ENCODE results near the gene KRTAP12-2.

DNA sequence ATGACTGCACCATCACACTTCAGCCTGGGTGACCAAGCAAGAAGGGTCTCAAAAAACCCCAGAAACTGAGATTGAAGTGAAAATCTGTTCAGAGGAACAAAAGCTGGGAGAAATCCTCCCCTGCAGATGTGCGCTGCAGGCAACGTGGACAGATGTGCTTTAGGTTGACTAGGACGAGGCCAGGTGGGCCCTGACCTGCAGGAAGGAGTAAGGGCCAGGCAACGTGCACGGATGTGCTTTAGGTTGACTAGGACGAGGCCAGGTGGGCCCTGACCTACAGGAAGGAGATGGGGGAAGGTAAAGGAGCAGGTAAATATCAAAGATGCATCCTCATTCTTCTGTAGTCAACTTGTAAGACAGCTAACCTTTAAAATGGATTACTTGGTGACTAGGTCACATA lies 17.8 kb upstream of the KRTAP12-2 start:
- TF ChIP-seq, protein P1, sequence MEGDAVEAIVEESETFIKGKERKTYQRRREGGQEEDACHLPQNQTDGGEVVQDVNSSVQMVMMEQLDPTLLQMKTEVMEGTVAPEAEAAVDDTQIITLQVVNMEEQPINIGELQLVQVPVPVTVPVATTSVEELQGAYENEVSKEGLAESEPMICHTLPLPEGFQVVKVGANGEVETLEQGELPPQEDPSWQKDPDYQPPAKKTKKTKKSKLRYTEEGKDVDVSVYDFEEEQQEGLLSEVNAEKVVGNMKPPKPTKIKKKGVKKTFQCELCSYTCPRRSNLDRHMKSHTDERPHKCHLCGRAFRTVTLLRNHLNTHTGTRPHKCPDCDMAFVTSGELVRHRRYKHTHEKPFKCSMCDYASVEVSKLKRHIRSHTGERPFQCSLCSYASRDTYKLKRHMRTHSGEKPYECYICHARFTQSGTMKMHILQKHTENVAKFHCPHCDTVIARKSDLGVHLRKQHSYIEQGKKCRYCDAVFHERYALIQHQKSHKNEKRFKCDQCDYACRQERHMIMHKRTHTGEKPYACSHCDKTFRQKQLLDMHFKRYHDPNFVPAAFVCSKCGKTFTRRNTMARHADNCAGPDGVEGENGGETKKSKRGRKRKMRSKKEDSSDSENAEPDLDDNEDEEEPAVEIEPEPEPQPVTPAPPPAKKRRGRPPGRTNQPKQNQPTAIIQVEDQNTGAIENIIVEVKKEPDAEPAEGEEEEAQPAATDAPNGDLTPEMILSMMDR (optimal IDR thresholded peaks at IDR 0.05 in 1 of 3, IDR thresholded peaks at IDR 0.05 in 1 of 3, conservative IDR thresholded peaks at IDR 0.05 in 1 of 3; ENCODE audit: extremely low read depth in 1 of 3, insufficient read depth in 2 of 3, low read length in 3 of 3) = no peak
- no peak for TF ChIP-seq EZH2 (IDR thresholded peaks at IDR 0.05; ENCODE audit: low read length)
